Measurements from ENCODE around the gene CD300LF.

- no peak for TF ChIP-seq CTCF (IDR thresholded peaks at IDR 0.05)
- no peak for TF ChIP-seq POLR2AphosphoS5 (IDR thresholded peaks at IDR 0.05)
- TF ChIP-seq POLR2A (IDR thresholded peaks at IDR 0.05): no peak
These were observed 18.0 kb upstream of the CD300LF start for GRCh38 chr17:74730491-74731346.

Data from prostate gland (tissue), 2 donors.